A549 (cell line): ENCODE measurements around the gene ZNF22. TPM values are rescaled to one million over a fixed set of nuclear protein-coding genes. Genes with fewer than 3 reads are reported as not detected.
A peak's percentile ranks its signal among the peaks of the same experiment; 100 is the strongest.

Experiments
- ATAC-seq, 2 experiments: fragments of 200-7000 bp in 1 of 2; fragments of >200 bp in 1 of 2; cut with Nextera tagmentation in 1 of 2; cut with Tn5 transposase in 1 of 2; 3 replicates each; pipeline versions ENCODE4 v1.8.0 to v1.9.1; 2018 to 2020; ENCODE audit warnings: mild to moderate bottlenecking in 1 of 2, moderate library complexity in 1 of 2
- CTCF ChIA-PET: fragments of 300-600 bp; sonication (Branson Sonifier 250); formaldehyde crosslinking; extraction: SDS; loops from one replicate; lab custom pipeline; 2021; ENCODE audit warnings: antibody characterized with exemption, inconsistent platforms; lab: Yijun Ruan, JAX
- POLR2A ChIA-PET: fragments of 350-600 bp; formaldehyde crosslinking; extraction: SDS; loops from one replicate; lab custom pipeline; 2021; ENCODE audit warnings: antibody characterized with exemption, inconsistent platforms; lab: Yijun Ruan, JAX
- DNase-seq, 2 experiments: peaks; one replicate each; pipeline versions ENCODE4 v3.0.0 to v3.0.0-alpha.2; 2011 to 2016; ENCODE audit warnings: low read depth in 1 of 2, low spot score in 1 of 2
- FAIRE-seq: peaks from 2 replicates; lab custom pipeline; 2011; peaks lifted over from hg19 to GRCh38; lab: Jason Lieb, UNC
- H3K27ac ChIP-seq, 2 experiments: fragments of >200 bp; sonication (Bioruptor Twin); formaldehyde crosslinking; 3 replicates each; pipeline ENCODE4 v1.5.1; 2016 to 2017
- H3K4me1 ChIP-seq: fragments of >200 bp; sonication (Bioruptor Twin); formaldehyde crosslinking; 3 replicates; pipeline ENCODE4 v1.6.1; 2016
- H3K4me2 ChIP-seq: fragments of >200 bp; sonication (Bioruptor Twin); formaldehyde crosslinking; 3 replicates; pipeline ENCODE4 v1.6.1; 2016
- H3K4me3 ChIP-seq: fragments of >200 bp; sonication (Bioruptor Twin); formaldehyde crosslinking; 3 replicates; pipeline ENCODE4 v1.5.1; 2016
- H3K9me3 ChIP-seq: fragments of >200 bp; sonication (Bioruptor Twin); formaldehyde crosslinking; 3 replicates; pipeline ENCODE4 v1.6.1; 2016
- BHLHE40 ChIP-seq: IDR thresholded peaks from 2 replicates; pipeline ENCODE4 v1.6.1; 2012; ENCODE audit warnings: low read depth, low read length, inconsistent platforms
- CBX8 ChIP-seq: fragments of 200-600 bp; sonication (generic); IDR thresholded peaks from 2 replicates; pipeline ENCODE4 v1.6.1; 2016
- CHD4 ChIP-seq: fragments of 200-600 bp; sonication (generic); IDR thresholded peaks from 2 replicates; pipeline ENCODE4 v1.6.1; 2016; ENCODE audit warnings: antibody characterized with exemption, mild to moderate bottlenecking, borderline replicate concordance
- EHF ChIP-seq: fragments of 250-450 bp; sonication (Bioruptor Pico); IDR thresholded peaks from 2 replicates; pipeline ENCODE4 v1.5.0; 2020; ENCODE audit warnings: mild to moderate bottlenecking
- EP300 ChIP-seq, 2 experiments: fragments of >200 bp; sonication (Bioruptor Twin); formaldehyde crosslinking; IDR thresholded peaks; 2 replicates in 1 of 2; 3 replicates in 1 of 2; pipeline ENCODE4 v1.6.1; 2016 to 2017
- ESRRA ChIP-seq: fragments of 150-350 bp; IDR thresholded peaks from 2 replicates; pipeline ENCODE4 v1.6.1; 2014; ENCODE audit warnings: mild to moderate bottlenecking, low read length, borderline replicate concordance
- FOSB ChIP-seq: fragments of 250-450 bp; sonication (Bioruptor Pico); IDR thresholded peaks from 2 replicates; pipeline ENCODE4 v1.5.0; 2020; ENCODE audit warnings: mild to moderate bottlenecking, moderate library complexity
- FOSL2 ChIP-seq, 2 experiments: fragments of 450-650 bp in 1 of 2; fragments of >200 bp in 1 of 2; sonication (Bioruptor Twin) in 1 of 2; formaldehyde crosslinking; IDR thresholded peaks; 2 replicates each; pipeline versions ENCODE4 v1.5.0 to v1.6.1; 2016 to 2020; ENCODE audit warnings: mild to moderate bottlenecking in 1 of 2, moderate library complexity in 1 of 2
- FOXS1 ChIP-seq: fragments of 250-450 bp; sonication (Bioruptor Pico); IDR thresholded peaks from 2 replicates; pipeline ENCODE4 v1.5.0; 2020; ENCODE audit warnings: mild to moderate bottlenecking, moderate library complexity
- HEYL ChIP-seq: fragments of 250-450 bp; sonication (Bioruptor Pico); IDR thresholded peaks from 2 replicates; pipeline ENCODE4 v1.8.0; 2021; ENCODE audit warnings: mild to moderate bottlenecking, moderate library complexity
- HOXB13 ChIP-seq: fragments of 250-450 bp; sonication (Bioruptor Pico); IDR thresholded peaks from 2 replicates; pipeline ENCODE4 v1.5.0; 2020; ENCODE audit warnings: low read depth, mild to moderate bottlenecking, moderate library complexity
- NFE2L2 ChIP-seq: fragments of 150-350 bp; conservative IDR thresholded peaks from 2 replicates; pipeline ENCODE4 v1.6.1; 2014; ENCODE audit warnings: low read length
- NPAS2 ChIP-seq: fragments of 250-450 bp; sonication (Bioruptor Pico); IDR thresholded peaks from 2 replicates; pipeline ENCODE4 v1.8.0; 2022; ENCODE audit warnings: mild to moderate bottlenecking, moderate library complexity, borderline replicate concordance
- POLR2AphosphoS2 ChIP-seq: conservative IDR thresholded peaks from 2 replicates; pipeline ENCODE4 v1.6.1; 2012; ENCODE audit warnings: low read length, improper control_type of control experiment, inconsistent platforms
- RAD21 ChIP-seq, 2 experiments: fragments of >200 bp in 1 of 2; sonication (Bioruptor Twin) in 1 of 2; formaldehyde crosslinking in 1 of 2; IDR thresholded peaks in 1 of 2; conservative IDR thresholded peaks in 1 of 2; 2 replicates in 1 of 2; 3 replicates in 1 of 2; pipeline ENCODE4 v1.6.1; 2012 to 2018; ENCODE audit warnings: inconsistent platforms in 1 of 2
- RFX5 ChIP-seq: fragments of 450-650 bp; IDR thresholded peaks from 2 replicates; pipeline ENCODE4 v1.7.1; 2014; ENCODE audit warnings: antibody characterized with exemption, mild to moderate bottlenecking, moderate library complexity
- RNF2 ChIP-seq: fragments of 200-600 bp; sonication (generic); IDR thresholded peaks from 2 replicates; pipeline ENCODE4 v1.6.1; 2016; ENCODE audit warnings: low read depth, mild to moderate bottlenecking, antibody characterized with exemption, moderate library complexity, borderline replicate concordance
- SMC3 ChIP-seq: fragments of >200 bp; sonication (Bioruptor Twin); formaldehyde crosslinking; IDR thresholded peaks from 3 replicates; pipeline ENCODE4 v1.6.1; 2018; ENCODE audit warnings: inconsistent platforms
- ZFP36 ChIP-seq: fragments of 450-650 bp; IDR thresholded peaks from 2 replicates; pipeline ENCODE4 v1.6.1; 2014; ENCODE audit warnings: borderline replicate concordance; ENCODE audit not compliant: partially characterized antibody
- WGBS: methylation state at CpG from one replicate; pipeline ENCODE4 v1.1.6; 2017; ENCODE audit errors: missing lambda C conversion rate; 5-methylcytosine and 5-hydroxymethylcytosine counted together
- polyA plus RNA-seq, 4 experiments: library from polyadenylated mRNA; depleted of rRNA in 3 of 4; stranded (reverse); fragments of >200 nt; fragmentation: RNase III in 1 of 4; extraction: RNeasy Plus Mini Kit Qiagen cat#74134 plus additional on column Dnase treatment in 1 of 4; gene quantifications; 2 replicates in 3 of 4; 3 replicates in 1 of 4; pipeline ENCODE4 v1.2.3, GENCODE V29; 2011 to 2017
- TF ChIP-seq, protein P1 (sequence below): IDR thresholded peaks from 2 replicates; pipeline ENCODE4 v1.6.1; 2012; ENCODE audit warnings: low read depth, borderline replicate concordance
- TF ChIP-seq, protein P2 (sequence below): IDR thresholded peaks from 2 replicates; pipeline ENCODE4 v1.6.1; 2012
- TF ChIP-seq, protein P3 (sequence below): fragments of 250-450 bp; sonication (Bioruptor Pico); IDR thresholded peaks from 2 replicates; pipeline ENCODE4 v1.5.0; 2021; ENCODE audit warnings: mild to moderate bottlenecking, moderate library complexity, borderline replicate concordance
- TF ChIP-seq, protein P4 (sequence below): fragments of >200 bp; sonication (Bioruptor Twin); formaldehyde crosslinking; IDR thresholded peaks from 3 replicates; pipeline ENCODE4 v1.5.1; 2016
- TF ChIP-seq, protein P5 (sequence below): fragments of >200 bp; sonication (Bioruptor Twin); formaldehyde crosslinking; IDR thresholded peaks from 2 replicates; pipeline ENCODE4 v1.6.1; 2016

Gene ZNF22
- polyA plus RNA-seq, 2 of the 4 experiments (the other 2 are of a cell fraction): 8.5 to 13.0 TPM

DNA sequence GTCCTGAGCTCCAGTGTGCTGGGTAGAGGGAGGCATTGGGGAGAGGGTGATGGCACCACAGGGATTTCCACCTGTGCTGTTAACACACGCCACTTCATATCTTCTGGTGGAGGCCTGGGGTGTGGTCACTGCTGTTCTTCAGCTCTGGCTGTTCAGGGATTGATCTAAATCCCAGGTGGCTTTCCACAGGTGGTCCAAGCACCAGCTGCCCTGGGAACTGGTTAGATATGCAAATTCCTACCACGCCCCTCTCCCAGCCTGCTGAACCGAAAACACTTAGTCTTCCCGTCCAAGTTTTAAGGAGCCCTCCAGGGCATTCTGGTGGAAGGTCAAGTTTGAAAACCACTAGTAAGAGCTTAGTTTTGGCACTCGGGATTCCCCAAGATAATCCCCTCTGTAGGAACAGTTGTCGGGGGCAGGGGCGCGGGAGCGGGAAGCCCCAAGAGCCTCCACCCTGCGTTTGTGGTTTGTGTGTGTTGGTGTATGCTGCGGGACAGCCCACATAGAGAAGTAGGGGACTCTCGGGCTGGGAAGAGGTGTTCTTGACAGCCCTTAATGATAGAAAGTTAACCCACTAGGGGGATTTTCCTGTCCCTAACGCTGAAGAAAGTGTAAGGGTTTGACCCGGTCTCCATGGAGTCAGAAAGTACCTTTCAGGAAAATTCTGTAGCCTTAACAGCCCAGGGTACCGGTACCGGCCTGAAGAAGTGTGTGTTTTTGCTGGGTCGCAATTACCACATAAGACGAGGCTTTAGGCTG, 27.2 kb upstream of the ZNF22 start:
- no peak overlapping the region for H3K4me2 ChIP-seq
- ChIA-PET POLR2A (interaction anchor here (0.6 to 1.4 kb wide), 2 partner anchors 9 to 14 kb away, joined by 3 to 5 read pairs; partner anchors contain the start of gene RASSF4), CTCF (interaction anchor here (0.6 to 9.7 kb wide), 11 partner anchors 7 to 1653 kb away, joined by 3 to 69 read pairs (median 4); no protein-coding TSS in a partner anchor)
- H3K27ac ChIP-seq: peak overlapping the region in 1 of 2 experiments; percentile 90; a peak in 3 of 6 replicates
- FAIRE-seq (no peak), ATAC-seq (no peak), DNase-seq (no peak)
- no peaks in the 10 kb centered on the region for H3K9me3 ChIP-seq
- 95% methylated on average over 17 of the region's 18 CpGs for WGBS
- TF ChIP-seq FOXS1 (CRISPR knock-in tag) (no peak), FOSB (CRISPR knock-in tag) (no peak), EHF (CRISPR knock-in tag) (no peak), CHD4 (no peak), RAD21 (conservative IDR thresholded peaks at IDR 0.05 in 1 of 2, IDR thresholded peaks at IDR 0.05 in 1 of 2) (no peak), NFE2L2 (no peak), POLR2AphosphoS2 (no peak), RFX5 (no peak), ZFP36 (no peak), HEYL (CRISPR knock-in tag) (no peak), CBX8 (no peak), SMC3 (no peak)
- TF ChIP-seq, protein P1, sequence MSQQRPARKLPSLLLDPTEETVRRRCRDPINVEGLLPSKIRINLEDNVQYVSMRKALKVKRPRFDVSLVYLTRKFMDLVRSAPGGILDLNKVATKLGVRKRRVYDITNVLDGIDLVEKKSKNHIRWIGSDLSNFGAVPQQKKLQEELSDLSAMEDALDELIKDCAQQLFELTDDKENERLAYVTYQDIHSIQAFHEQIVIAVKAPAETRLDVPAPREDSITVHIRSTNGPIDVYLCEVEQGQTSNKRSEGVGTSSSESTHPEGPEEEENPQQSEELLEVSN: no peak
- H3K4me1 ChIP-seq: peaks cover 20% of the 10 kb centered on the region
- H3K4me3 ChIP-seq: no peak overlapping the region

DNA sequence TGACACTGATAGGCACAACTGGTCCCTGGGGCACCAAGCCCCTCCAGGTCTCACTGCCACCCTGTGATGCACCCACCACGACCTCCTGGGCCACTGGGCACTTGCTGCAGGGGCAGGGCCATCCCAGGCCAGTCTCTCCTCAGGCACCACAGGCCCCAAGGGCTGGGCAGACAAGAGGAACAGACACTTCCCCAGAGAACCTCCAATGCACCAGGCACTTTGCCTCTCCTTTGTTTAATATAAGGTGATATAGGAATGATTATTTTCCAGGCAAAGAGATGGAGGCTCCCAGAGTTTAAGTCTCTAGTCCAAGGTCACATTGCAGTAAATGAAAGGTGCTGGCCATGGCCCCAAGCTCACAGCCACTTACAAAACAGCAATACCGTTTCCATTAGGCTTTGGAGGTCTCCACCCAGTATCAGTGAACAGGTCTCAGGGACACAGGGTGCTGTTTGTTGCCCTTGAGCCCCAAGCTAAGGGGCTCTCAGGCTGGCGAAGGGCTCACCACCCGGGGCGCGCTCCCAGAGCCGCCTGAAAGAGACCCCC, 26.6 kb upstream of the ZNF22 start:
- Histone ChIP-seq H3K4me1 (peaks cover 26% of the 10 kb centered on the region), H3K27ac (peak overlapping the region; percentile 76 to 90)
- DNase-seq: no peak

More for the DNA sequence above, 26.6 kb upstream of the ZNF22 start:
- ChIA-PET CTCF (interaction anchor here (0.8 to 9.7 kb wide), 9 partner anchors 8 to 117 kb away, joined by 3 to 69 read pairs (median 5); no protein-coding TSS in a partner anchor), POLR2A (interaction anchor here (0.6 to 1.4 kb wide), 2 partner anchors 10 to 15 kb away, joined by 3 to 5 read pairs; partner anchors contain the start of gene RASSF4)
- peak overlapping the region; percentile 47 for H3K4me3 ChIP-seq
- peak overlapping the region; percentile 83 for H3K4me2 ChIP-seq
- TF ChIP-seq, protein P2, sequence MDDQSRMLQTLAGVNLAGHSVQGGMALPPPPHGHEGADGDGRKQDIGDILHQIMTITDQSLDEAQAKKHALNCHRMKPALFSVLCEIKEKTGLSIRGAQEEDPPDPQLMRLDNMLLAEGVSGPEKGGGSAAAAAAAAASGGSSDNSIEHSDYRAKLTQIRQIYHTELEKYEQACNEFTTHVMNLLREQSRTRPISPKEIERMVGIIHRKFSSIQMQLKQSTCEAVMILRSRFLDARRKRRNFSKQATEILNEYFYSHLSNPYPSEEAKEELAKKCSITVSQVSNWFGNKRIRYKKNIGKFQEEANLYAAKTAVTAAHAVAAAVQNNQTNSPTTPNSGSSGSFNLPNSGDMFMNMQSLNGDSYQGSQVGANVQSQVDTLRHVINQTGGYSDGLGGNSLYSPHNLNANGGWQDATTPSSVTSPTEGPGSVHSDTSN: no peak
- TF ChIP-seq ZFP36 (no peak), CHD4 (no peak), BHLHE40 (no peak), EP300 (IDR thresholded peaks at IDR 0.05) (no peak), NPAS2 (CRISPR knock-in tag) (no peak), EHF (CRISPR knock-in tag) (no peak), CBX8 (no peak), FOSL2 (IDR thresholded peaks at IDR 0.05) (no peak), FOSL2 (CRISPR knock-in tag; IDR thresholded peaks at IDR 0.05) (no peak), ESRRA (no peak), HOXB13 (CRISPR knock-in tag) (no peak), RNF2 (no peak)
- TF ChIP-seq, protein P3, sequence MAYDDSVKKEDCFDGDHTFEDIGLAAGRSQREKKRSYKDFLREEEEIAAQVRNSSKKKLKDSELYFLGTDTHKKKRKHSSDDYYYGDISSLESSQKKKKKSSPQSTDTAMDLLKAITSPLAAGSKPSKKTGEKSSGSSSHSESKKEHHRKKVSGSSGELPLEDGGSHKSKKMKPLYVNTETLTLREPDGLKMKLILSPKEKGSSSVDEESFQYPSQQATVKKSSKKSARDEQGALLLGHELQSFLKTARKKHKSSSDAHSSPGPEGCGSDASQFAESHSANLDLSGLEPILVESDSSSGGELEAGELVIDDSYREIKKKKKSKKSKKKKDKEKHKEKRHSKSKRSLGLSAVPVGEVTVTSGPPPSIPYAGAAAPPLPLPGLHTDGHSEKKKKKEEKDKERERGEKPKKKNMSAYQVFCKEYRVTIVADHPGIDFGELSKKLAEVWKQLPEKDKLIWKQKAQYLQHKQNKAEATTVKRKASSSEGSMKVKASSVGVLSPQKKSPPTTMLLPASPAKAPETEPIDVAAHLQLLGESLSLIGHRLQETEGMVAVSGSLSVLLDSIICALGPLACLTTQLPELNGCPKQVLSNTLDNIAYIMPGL: no peak
- TF ChIP-seq, protein P4, sequence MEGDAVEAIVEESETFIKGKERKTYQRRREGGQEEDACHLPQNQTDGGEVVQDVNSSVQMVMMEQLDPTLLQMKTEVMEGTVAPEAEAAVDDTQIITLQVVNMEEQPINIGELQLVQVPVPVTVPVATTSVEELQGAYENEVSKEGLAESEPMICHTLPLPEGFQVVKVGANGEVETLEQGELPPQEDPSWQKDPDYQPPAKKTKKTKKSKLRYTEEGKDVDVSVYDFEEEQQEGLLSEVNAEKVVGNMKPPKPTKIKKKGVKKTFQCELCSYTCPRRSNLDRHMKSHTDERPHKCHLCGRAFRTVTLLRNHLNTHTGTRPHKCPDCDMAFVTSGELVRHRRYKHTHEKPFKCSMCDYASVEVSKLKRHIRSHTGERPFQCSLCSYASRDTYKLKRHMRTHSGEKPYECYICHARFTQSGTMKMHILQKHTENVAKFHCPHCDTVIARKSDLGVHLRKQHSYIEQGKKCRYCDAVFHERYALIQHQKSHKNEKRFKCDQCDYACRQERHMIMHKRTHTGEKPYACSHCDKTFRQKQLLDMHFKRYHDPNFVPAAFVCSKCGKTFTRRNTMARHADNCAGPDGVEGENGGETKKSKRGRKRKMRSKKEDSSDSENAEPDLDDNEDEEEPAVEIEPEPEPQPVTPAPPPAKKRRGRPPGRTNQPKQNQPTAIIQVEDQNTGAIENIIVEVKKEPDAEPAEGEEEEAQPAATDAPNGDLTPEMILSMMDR: no peak
- TF ChIP-seq, protein P5, sequence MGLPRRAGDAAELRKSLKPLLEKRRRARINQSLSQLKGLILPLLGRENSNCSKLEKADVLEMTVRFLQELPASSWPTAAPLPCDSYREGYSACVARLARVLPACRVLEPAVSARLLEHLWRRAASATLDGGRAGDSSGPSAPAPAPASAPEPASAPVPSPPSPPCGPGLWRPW: no peak
- TF ChIP-seq, protein P1: no peak
- FAIRE-seq (no peak), ATAC-seq (no peak)
- no peaks in the 10 kb centered on the region for H3K9me3 ChIP-seq
- WGBS: 55% methylated on average over 6 of the region's 7 CpGs
